T-helper 2 cell (primary cell): ENCODE data around the gene C22orf42.
"Not testable (repeated sequence)": the region's sequence is repeated elsewhere in the genome, so short reads cannot be mapped to it uniquely, and the experiment has no call there.

ENCODE experiments used
- DNase-seq, 5 experiments: peaks; one replicate each; pipeline versions ENCODE4 v3.0.0 to v3.0.0-alpha.2; 2012 to 2022

C22orf42 gene

GRCh38 chr22:32183625-32184024 lies 24.5 kb upstream of the C22orf42 start:
- no peak for DNase-seq

- DNase-seq: no peak
Measured at GRCh38 chr22:32181043-32181442, 21.9 kb upstream of the C22orf42 start.

- DNase-seq: no peak
Measured at GRCh38 chr22:32177221-32177765, 18.2 kb upstream of the C22orf42 start.

- DNase-seq: no peak
Measured at GRCh38 chr22:32175683-32176644, 16.9 kb upstream of the C22orf42 start.

- DNase-seq: no peak
Measured at GRCh38 chr22:32175115-32175514, 16.0 kb upstream of the C22orf42 start.

- no peak for DNase-seq
Measured at GRCh38 chr22:32165681-32166080, 6.6 kb upstream of the C22orf42 start.

GRCh38 chr22:32164075-32164860 lies 5.2 kb upstream of the C22orf42 start:
- no peak for DNase-seq

GRCh38 chr22:32160411-32160810 lies 1.3 kb upstream of the C22orf42 start:
- DNase-seq: not testable (repeated sequence)

- not testable (repeated sequence) for DNase-seq
Measured at GRCh38 chr22:32157632-32158031, 1.5 kb downstream of the C22orf42 start.

- not testable (repeated sequence) for DNase-seq
Measured at GRCh38 chr22:32154727-32155126, 4.4 kb downstream of the C22orf42 start.

GRCh38 chr22:32151641-32152040 lies 7.5 kb downstream of the C22orf42 start:
- not testable (repeated sequence) for DNase-seq

GRCh38 chr22:32150647-32151046 lies 8.5 kb downstream of the C22orf42 start:
- not testable (repeated sequence) for DNase-seq

- not testable (repeated sequence) for DNase-seq
Measured at GRCh38 chr22:32148372-32148771, 10.7 kb downstream of the C22orf42 start.

- not testable (repeated sequence) for DNase-seq
Measured at GRCh38 chr22:32147128-32147527, 12.0 kb downstream of the C22orf42 start.

GRCh38 chr22:32144496-32145274 lies 14.4 kb downstream of the C22orf42 start:
- peak in 1 of 5 experiments; percentile 18 for DNase-seq

- peak in 1 of 5 experiments; percentile 14 for DNase-seq
Measured at GRCh38 chr22:32142600-32142999, 16.5 kb downstream of the C22orf42 start.

GRCh38 chr22:32140688-32141087 lies 18.4 kb downstream of the C22orf42 start:
- peak in 1 of 5 experiments; percentile 47 for DNase-seq

- not testable (repeated sequence) for DNase-seq
Measured at GRCh38 chr22:32138576-32138975, 20.5 kb downstream of the C22orf42 start.

- peak in 4 of 5 experiments; percentile 22 to 89 (median 38) for DNase-seq
Measured at GRCh38 chr22:32137731-32138324, 21.3 kb downstream of the C22orf42 start.

GRCh38 chr22:32136881-32137280 lies 22.2 kb downstream of the C22orf42 start:
- DNase-seq: not testable (repeated sequence)

- not testable (repeated sequence) for DNase-seq
Measured at GRCh38 chr22:32135958-32136357, 23.1 kb downstream of the C22orf42 start.

- not testable (repeated sequence) for DNase-seq
Measured at GRCh38 chr22:32134796-32135195, 24.3 kb downstream of the C22orf42 start.
